ENCODE data around the gene POLR3GL.
"Not testable (repeated sequence)": the region's sequence is repeated elsewhere in the genome, so short reads cannot be mapped to it uniquely, and the experiment has no call there.

The POLR3GL gene

GRCh38 chr1:146021622-146022402 lies 57.3 kb downstream of the POLR3GL start, which contains the start of gene HJV:
HJV (minus strand) TSS chr1:146021735; CDS start chr1:146020231, 1,504 bp downstream.
- DNase-seq: no peak

DNA sequence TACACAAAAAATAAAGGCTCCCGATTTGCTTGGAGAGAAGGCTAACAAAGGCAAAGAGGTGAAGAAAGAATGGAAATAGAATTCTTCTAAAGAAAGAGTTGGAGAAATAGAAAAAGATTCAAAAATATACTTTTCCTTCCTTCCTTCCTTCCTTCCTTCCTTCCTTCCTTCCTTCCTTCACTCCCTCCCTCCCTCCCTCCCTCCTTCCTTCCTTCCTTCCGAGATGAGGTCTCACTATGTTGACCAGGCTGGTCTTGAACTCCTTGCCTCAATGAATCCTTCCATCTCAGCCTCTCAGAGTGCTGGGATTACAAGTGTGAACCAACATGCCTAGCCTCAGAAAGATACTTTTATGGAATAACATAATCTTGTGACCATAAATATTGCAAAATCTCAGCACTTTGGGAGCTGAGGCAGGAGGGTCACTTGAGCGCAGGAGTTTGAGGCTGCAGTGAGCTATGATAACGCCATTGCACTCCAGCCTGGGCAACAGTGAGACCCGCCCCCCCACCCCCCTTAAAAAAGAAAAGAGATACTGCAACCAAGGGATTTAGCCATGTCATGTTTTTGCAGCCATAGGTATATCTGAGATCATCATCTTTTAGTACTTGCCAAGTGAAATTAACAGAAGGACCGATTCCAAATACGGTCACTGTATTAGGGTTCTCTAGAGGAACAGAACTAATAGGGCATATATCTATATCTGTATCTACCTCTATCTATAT lies 58.1 kb downstream of the POLR3GL start:
- no peak for DNase-seq

DNA sequence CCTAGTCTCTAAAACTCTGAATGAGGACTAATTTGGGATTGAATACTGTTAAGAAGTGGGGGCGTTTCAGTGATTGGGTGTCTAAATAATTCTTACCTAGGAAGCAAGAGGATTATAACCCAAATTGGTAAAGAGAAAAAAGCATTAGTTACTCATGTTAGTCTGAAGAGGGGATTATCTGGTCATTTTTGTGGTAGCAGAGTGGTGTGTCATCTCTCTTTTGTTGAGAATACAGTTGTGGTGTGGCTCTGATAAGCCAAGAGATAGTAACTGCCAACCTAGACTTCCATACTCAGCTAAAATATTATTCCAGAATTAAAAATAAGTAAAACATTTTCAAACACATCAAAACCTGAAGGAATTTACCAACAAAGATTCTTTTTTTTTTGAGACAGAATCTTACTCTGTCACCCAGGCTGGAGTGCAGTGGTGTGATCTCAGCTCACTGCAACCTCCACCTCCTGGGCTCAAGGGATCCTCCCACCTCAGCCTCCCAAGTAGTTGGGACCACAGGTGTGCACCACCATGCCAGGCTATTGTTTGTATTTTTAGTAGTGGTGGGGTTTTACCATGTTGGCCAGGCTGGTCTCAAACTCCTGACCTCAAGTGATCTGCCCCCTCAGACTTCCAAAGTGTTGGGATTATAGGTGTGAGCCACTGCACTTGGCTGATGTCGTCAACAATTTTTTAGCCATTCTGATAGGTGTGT lies 61.5 kb downstream of the POLR3GL start:
- not testable (repeated sequence) for DNase-seq

GRCh38 chr1:146026650-146027049 lies 62.2 kb downstream of the POLR3GL start:
- not testable (repeated sequence) for DNase-seq
